Activated CD4-positive, alpha-beta T cell treated with anti-CD3 and anti-CD28 coated beads, Interleukin-2, amount 50 U/mL, for 1 hour (primary cell): Measurements from ENCODE around the gene RPS6KA2.
"Not testable (repeated sequence)": the region's sequence is repeated elsewhere in the genome, so short reads cannot be mapped to it uniquely, and the experiment has no call there.

ENCODE experiments used
- DNase-seq: peaks from one replicate; pipeline ENCODE4 v3.0.0-alpha.2; 2020

Gene RPS6KA2

GRCh38 chr6:166411721-166412151, 215.3 kb downstream of the RPS6KA2 start:
- peak; percentile 43 for DNase-seq

- DNase-seq = no peak
Observed at GRCh38 chr6:166411271-166411670, 215.8 kb downstream of the RPS6KA2 start.

- DNase-seq = no peak
Observed at GRCh38 chr6:166410426-166410935, 216.6 kb downstream of the RPS6KA2 start.

- DNase-seq = no peak
Observed at GRCh38 chr6:166408936-166409755, 217.9 kb downstream of the RPS6KA2 start.

GRCh38 chr6:166406197-166406596, 220.9 kb downstream of the RPS6KA2 start:
- no peak for DNase-seq

- no peak for DNase-seq
Observed at GRCh38 chr6:166405386-166405785, 221.7 kb downstream of the RPS6KA2 start.

- no peak for DNase-seq
Observed at GRCh38 chr6:166402582-166403277, 224.3 kb downstream of the RPS6KA2 start.

GRCh38 chr6:166400649-166401250, 226.3 kb downstream of the RPS6KA2 start:
- peak; percentile 56 for DNase-seq

GRCh38 chr6:166400181-166400580, 226.9 kb downstream of the RPS6KA2 start:
- DNase-seq = no peak

GRCh38 chr6:166398348-166398747, 228.7 kb downstream of the RPS6KA2 start:
- DNase-seq = no peak

GRCh38 chr6:166397849-166398248, 229.2 kb downstream of the RPS6KA2 start:
- DNase-seq = no peak

GRCh38 chr6:166395778-166396177, 231.3 kb downstream of the RPS6KA2 start:
- DNase-seq = no peak

GRCh38 chr6:166395351-166395750, 231.7 kb downstream of the RPS6KA2 start:
- no peak for DNase-seq

GRCh38 chr6:166394036-166394892, 232.8 kb downstream of the RPS6KA2 start:
- no peak for DNase-seq

GRCh38 chr6:166393535-166393823, 233.6 kb downstream of the RPS6KA2 start:
- DNase-seq = no peak

- not testable (repeated sequence) for DNase-seq
Observed at GRCh38 chr6:166392755-166393534, 234.1 kb downstream of the RPS6KA2 start.

- DNase-seq = no peak
Observed at GRCh38 chr6:166389119-166389518, 237.9 kb downstream of the RPS6KA2 start.

GRCh38 chr6:166388290-166389004, 238.6 kb downstream of the RPS6KA2 start:
- DNase-seq = no peak

- DNase-seq = no peak
Observed at GRCh38 chr6:166387642-166388289, 239.3 kb downstream of the RPS6KA2 start.

GRCh38 chr6:166387098-166387497, 240.0 kb downstream of the RPS6KA2 start:
- DNase-seq = not testable (repeated sequence)

GRCh38 chr6:166386111-166386510, 240.9 kb downstream of the RPS6KA2 start:
- DNase-seq = no peak
